HG03378 (cell line): ENCODE data around the gene TMEM132C.

Experiments used
- ATAC-seq: cut with Tn5 transposase; IDR thresholded peaks from one replicate; pipeline ENCODE4 v1.9.1; 2021; ENCODE audit warnings: mild to moderate bottlenecking, moderate library complexity; ENCODE audit not compliant: unreplicated experiment

The TMEM132C gene

DNA sequence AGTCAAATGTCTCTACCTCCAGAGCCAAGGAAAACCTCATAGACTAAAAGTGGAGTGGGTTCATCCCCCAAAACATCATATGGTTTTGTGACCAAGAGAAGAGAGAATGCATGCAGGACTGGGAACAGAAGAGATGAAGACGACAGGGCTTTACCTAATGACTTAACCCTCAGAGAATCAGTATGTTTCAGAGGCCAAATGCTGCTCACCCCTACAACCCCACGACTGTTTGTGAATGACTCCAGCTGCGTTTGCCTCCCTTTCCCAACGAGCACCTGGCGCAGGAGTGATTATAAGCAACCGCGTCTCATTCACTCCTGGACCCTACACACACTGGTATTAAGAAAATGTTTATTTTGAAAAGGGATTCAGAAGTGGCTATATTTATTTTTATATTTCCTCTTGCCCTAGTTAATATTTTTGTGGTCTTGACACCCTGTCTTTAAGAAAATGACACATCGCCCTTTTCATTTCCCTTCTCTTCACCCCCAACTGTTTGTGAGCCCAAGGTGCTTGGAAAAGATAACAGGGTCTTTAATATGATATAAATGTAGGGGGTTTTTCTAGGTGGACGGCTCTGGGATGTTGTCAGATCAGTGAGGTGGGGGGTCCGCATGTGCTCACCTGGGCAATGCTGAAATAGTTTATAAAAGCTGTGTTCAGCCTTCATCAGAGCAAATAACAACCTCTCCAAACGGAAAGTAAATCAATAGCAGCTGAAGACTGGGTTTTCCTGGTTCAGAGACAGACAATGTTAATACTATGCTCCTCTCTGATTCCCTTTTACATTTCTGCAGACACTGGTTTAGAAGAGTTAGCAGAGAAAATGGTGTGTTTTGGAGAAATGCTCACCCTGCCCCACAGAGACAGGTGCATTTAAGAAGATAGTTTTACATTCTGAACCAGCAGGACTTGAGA is 479.1 kb downstream of the TMEM132C start:
- ATAC-seq: no peak

- no peak for ATAC-seq
Measured at GRCh38 chr12:128747441-128747840, 480.5 kb downstream of the TMEM132C start.

- no peak for ATAC-seq
Measured at GRCh38 chr12:128752386-128752785, 485.4 kb downstream of the TMEM132C start.

DNA sequence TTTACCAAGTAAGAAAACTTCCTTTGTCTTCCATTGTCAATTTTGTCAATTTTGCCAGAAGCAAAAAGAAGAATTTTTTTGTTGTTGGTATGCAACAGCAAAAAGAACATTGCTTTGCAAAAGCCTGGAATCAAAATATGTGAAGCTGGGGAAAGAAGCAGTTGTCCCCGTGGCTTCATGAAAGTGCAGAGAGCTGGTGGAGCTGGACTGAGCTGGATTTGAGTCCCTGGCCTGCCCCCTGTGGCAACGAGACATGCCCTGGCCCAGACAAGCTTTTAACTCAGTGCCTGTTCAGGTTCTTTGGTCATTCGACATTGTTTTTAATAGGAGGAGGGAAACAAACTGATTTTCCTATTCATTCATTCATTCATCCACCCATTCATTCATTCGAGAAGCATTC is 486.5 kb downstream of the TMEM132C start:
- ATAC-seq: no peak

- no peak for ATAC-seq
Measured at GRCh38 chr12:128754275-128754674, 487.3 kb downstream of the TMEM132C start.

DNA sequence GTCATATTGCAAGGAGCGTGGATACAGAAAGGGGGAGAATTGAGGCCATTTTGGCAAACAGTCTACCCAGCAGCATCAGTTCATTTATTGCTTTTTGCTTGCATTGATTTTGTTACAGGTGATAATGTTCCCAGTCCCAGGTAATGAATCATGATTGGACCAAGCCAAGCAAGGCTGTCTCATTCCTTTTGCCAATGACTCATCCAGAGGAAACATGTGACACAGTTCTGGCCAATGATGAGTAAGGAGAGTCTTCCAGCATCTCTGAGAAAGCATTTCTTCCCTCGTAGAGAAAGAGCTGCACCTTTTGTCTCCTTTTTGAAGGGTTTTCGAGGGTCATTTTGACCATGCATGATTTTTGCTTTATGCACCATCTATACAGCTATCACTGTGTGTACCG is 488.6 kb downstream of the TMEM132C start:
- ATAC-seq: no peak
